Muscle layer of duodenum (tissue), 2 donors: ENCODE data around the gene NEU4.

Experiments used
- H3K27ac ChIP-seq: one replicate; pipeline ENCODE4 v1.7.0; 2013; ENCODE audit warnings: mild to moderate bottlenecking, low read length
- H3K27me3 ChIP-seq: one replicate; pipeline ENCODE4 v1.7.0; 2013; ENCODE audit warnings: low read depth, mild to moderate bottlenecking, control low read depth, low read length
- H3K36me3 ChIP-seq, 2 donors: one replicate each; pipeline ENCODE4 v1.7.0; 2013; ENCODE audit warnings: low read length in 2 of 2, control low read depth in 1 of 2, mild to moderate bottlenecking in 1 of 2; ENCODE audit not compliant: insufficient read depth in 2 of 2, control insufficient read depth in 1 of 2
- H3K4me1 ChIP-seq, 2 donors: one replicate each; pipeline ENCODE4 v1.7.0; 2013; ENCODE audit warnings: low read length in 2 of 2, mild to moderate bottlenecking in 2 of 2, control low read depth in 1 of 2, moderate library complexity in 1 of 2; ENCODE audit not compliant: insufficient read depth in 2 of 2, control insufficient read depth in 1 of 2
- H3K4me3 ChIP-seq, 2 donors: one replicate each; pipeline ENCODE4 v1.7.0; 2013; ENCODE audit warnings: low read length in 2 of 2, low read depth in 1 of 2, mild to moderate bottlenecking in 1 of 2
- H3K9me3 ChIP-seq, 2 donors: one replicate each; pipeline ENCODE4 v1.7.0; 2013; ENCODE audit warnings: low read length in 2 of 2, control low read depth in 1 of 2, mild to moderate bottlenecking in 1 of 2; ENCODE audit not compliant: control insufficient read depth in 1 of 2
- donor health status: healthy.

NEU4 gene

DNA sequence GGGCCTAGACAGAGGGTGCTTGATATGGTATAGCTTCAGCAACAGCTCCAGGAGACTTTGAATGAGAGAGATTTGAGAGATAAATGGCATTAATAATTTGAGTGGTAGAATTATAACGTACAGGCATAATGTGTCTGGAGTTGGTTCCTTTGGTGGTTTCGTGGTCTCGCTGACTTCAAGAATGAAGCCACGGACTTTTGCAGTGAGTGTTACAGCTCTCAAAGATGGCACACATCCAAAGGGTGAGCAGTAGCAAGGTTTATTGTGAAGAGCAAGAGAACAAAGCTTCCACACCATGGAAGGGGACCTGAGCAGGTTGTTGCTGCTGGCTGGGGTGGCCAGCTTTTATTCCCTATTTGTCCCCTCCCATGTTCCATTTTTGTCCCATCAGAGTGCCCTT lies 26.6 kb downstream of the NEU4 start:
- H3K4me3 ChIP-seq: no peak overlapping the region
- H3K4me1 ChIP-seq: no peaks in the 10 kb centered on the region
- no peaks in the 10 kb centered on the region for H3K9me3 ChIP-seq
- no peaks in the 10 kb centered on the region for H3K27me3 ChIP-seq
- H3K27ac ChIP-seq: no peak overlapping the region
- H3K36me3 ChIP-seq: no peaks in the 10 kb centered on the region

- no peaks in the 10 kb centered on the region for H3K36me3 ChIP-seq
- H3K4me3 ChIP-seq: no peak overlapping the region
- H3K4me1 ChIP-seq: no peaks in the 10 kb centered on the region
- no peak overlapping the region for H3K27ac ChIP-seq
- H3K27me3 ChIP-seq: no peaks in the 10 kb centered on the region
- H3K9me3 ChIP-seq: no peaks in the 10 kb centered on the region
Measured at GRCh38 chr2:241836292-241836691, 27.3 kb downstream of the NEU4 start.

DNA sequence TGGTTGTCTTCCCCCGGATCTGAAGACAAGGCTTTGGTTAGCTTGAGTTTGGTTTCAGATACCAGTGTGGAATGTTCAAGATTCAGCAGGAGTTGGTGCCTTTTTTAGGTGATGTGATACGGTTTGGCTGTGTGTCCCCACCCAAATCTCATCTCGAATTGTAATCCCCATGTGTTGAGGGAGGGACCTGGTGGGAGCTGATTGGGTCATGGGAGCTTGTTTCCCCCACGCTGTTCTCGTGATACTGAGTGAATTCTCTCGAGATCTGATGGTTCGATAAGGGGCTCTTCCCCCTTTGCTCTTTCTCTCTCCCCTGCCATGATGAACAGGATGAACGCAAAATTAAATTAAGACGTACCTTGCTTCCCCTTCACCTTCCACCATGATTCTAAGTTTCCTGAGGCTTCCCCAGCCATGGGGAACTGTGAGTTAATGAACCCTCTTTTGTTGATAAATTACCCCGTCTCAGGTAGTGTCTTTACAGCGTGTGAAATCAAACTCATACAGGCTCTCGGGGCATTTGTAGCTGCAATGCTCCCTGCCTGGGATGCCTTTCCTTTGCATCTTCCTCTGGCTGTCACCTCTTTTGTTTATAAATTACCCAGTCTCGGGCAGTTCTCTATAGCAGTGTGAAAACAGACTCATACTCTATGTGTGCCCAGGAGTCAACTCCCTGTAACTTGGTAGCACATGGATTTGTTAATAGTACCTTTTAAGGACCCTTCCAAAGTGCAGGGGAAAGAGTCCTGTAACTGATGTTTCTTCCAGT lies 28.4 kb downstream of the NEU4 start:
- H3K9me3 ChIP-seq: no peaks in the 10 kb centered on the region
- H3K36me3 ChIP-seq: no peaks in the 10 kb centered on the region
- no peak overlapping the region for H3K4me3 ChIP-seq
- H3K4me1 ChIP-seq: no peaks in the 10 kb centered on the region
- no peak overlapping the region for H3K27ac ChIP-seq
- no peaks in the 10 kb centered on the region for H3K27me3 ChIP-seq

- no peak overlapping the region for H3K27ac ChIP-seq
- peaks cover 0 to 13% of the 10 kb centered on the region in 2 donors for H3K4me1 ChIP-seq
- no peaks in the 10 kb centered on the region for H3K27me3 ChIP-seq
- no peak overlapping the region for H3K4me3 ChIP-seq
- no peaks in the 10 kb centered on the region for H3K36me3 ChIP-seq
- no peaks in the 10 kb centered on the region for H3K9me3 ChIP-seq
Measured at GRCh38 chr2:241841181-241842066, 32.4 kb downstream of the NEU4 start.

GRCh38 chr2:241842067-241842415 lies 33.0 kb downstream of the NEU4 start:
- Histone ChIP-seq H3K4me3 (no peak overlapping the region), H3K9me3 (no peaks in the 10 kb centered on the region), H3K4me1 (peaks cover 0 to 13% of the 10 kb centered on the region in 2 donors), H3K36me3 (no peaks in the 10 kb centered on the region), H3K27ac (no peak overlapping the region), H3K27me3 (no peaks in the 10 kb centered on the region)

DNA sequence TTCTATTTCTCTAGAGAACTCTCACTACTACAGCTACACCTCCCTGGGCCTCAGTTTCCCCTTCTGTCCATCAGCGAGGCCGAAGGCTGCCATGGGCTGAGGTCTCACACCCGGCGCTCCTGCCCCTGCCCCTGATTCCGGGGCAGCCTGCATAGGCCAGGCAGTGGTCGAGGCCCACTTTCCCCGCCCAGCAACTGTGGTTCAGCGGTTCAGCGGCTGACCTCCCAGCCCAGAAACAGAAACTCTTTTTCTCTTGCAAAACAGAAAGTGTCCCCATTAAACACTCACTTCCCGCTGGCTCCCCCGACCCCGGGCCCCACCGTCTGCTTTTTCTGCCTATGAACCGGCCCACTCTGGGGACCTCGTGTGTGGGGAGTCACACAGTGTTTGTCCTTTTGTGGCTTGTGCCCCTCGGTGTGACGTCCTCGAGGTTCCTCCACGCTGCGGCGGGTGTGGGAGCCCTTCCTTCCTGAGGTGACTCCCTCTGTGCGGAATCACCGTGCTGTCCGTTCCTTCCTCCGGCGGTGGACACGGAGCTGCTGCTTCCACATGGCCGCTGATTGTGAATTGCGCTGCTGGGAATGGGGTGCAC lies 33.7 kb downstream of the NEU4 start:
- Histone ChIP-seq H3K4me3 (peak overlapping the region in 1 of 2 donors; percentile 19), H3K36me3 (no peaks in the 10 kb centered on the region), H3K4me1 (peaks cover 0 to 13% of the 10 kb centered on the region in 2 donors), H3K27me3 (no peaks in the 10 kb centered on the region), H3K9me3 (no peaks in the 10 kb centered on the region), H3K27ac (peak overlapping the region; percentile 31)

GRCh38 chr2:241843321-241844065 lies 34.5 kb downstream of the NEU4 start:
- peaks cover 0 to 13% of the 10 kb centered on the region in 2 donors for H3K4me1 ChIP-seq
- H3K9me3 ChIP-seq: no peaks in the 10 kb centered on the region
- no peaks in the 10 kb centered on the region for H3K27me3 ChIP-seq
- peak overlapping the region; percentile 31 for H3K27ac ChIP-seq
- peak overlapping the region; percentile 19 to 21 for H3K4me3 ChIP-seq
- H3K36me3 ChIP-seq: no peaks in the 10 kb centered on the region

- no peaks in the 10 kb centered on the region for H3K36me3 ChIP-seq
- no peak overlapping the region for H3K27ac ChIP-seq
- peaks cover 0 to 13% of the 10 kb centered on the region in 2 donors for H3K4me1 ChIP-seq
- no peaks in the 10 kb centered on the region for H3K9me3 ChIP-seq
- peak overlapping the region; percentile 31 to 50 for H3K4me3 ChIP-seq
- H3K27me3 ChIP-seq: no peaks in the 10 kb centered on the region
Measured at GRCh38 chr2:241844066-241844728, 35.2 kb downstream of the NEU4 start.

- Histone ChIP-seq H3K27ac (no peak overlapping the region), H3K4me1 (peaks cover 0 to 13% of the 10 kb centered on the region in 2 donors), H3K9me3 (no peaks in the 10 kb centered on the region), H3K27me3 (no peaks in the 10 kb centered on the region), H3K4me3 (peak overlapping the region; percentile 31 to 50), H3K36me3 (no peaks in the 10 kb centered on the region)
Measured at GRCh38 chr2:241844831-241845578, 36.0 kb downstream of the NEU4 start.

DNA sequence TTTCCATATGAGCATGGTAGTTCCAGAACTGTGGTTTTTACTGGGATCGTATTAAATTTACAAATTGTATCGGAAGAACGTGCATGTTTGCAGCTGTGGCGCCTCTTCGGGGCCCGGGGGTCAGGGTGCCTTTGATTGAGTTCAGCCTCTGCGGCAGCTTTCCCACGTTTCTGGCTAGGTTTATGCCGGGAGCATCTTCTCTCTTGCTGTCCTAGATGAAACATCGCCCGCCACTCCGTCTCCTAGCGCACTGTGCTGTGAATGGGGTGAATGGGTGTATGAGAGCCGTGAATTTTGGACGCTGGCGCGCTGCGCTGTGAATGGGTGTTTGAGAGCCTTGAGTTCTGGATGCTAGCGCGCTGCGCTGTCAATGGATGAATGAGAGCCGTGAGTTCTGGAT lies 37.4 kb downstream of the NEU4 start:
- Histone ChIP-seq H3K4me1 (peaks cover 0 to 13% of the 10 kb centered on the region in 2 donors), H3K27me3 (no peaks in the 10 kb centered on the region), H3K9me3 (no peaks in the 10 kb centered on the region), H3K36me3 (no peaks in the 10 kb centered on the region), H3K27ac (no peak overlapping the region), H3K4me3 (no peak overlapping the region)
